NCI-H2227 (cell line): ENCODE results near the gene NME4.
A peak's percentile ranks its signal among the peaks of the same experiment; 100 is the strongest.
"Not testable (repeated sequence)": the region's sequence is repeated elsewhere in the genome, so short reads cannot be mapped to it uniquely, and the experiment has no call there.

Experiments
- DNase-seq: peaks from one replicate; lab custom pipeline; 2025; ENCODE audit not compliant: unreplicated experiment; lab: John Stamatoyannopoulos, UW

The NME4 gene

GRCh38 chr16:375927-376816, 20.8 kb upstream of the NME4 start:
- no peak for DNase-seq

GRCh38 chr16:376817-377418, 20.1 kb upstream of the NME4 start:
- no peak for DNase-seq

GRCh38 chr16:377419-377951, 19.5 kb upstream of the NME4 start:
- DNase-seq: no peak

- not testable (repeated sequence) for DNase-seq
Measured at GRCh38 chr16:378113-378820, 18.7 kb upstream of the NME4 start.

- DNase-seq: no peak
Measured at GRCh38 chr16:378821-379182, 18.2 kb upstream of the NME4 start.

GRCh38 chr16:379183-379960, 17.6 kb upstream of the NME4 start:
- DNase-seq: no peak

GRCh38 chr16:379961-380761, 16.8 kb upstream of the NME4 start:
- DNase-seq: no peak

- DNase-seq: no peak
Measured at GRCh38 chr16:380762-381011, 16.3 kb upstream of the NME4 start.

- peak; percentile 73 for DNase-seq
Measured at GRCh38 chr16:381012-381788, 15.8 kb upstream of the NME4 start.

- peak; percentile 84 for DNase-seq
Measured at GRCh38 chr16:381789-382717, 14.9 kb upstream of the NME4 start, which contains the start of gene PGAP6. PGAP6 (minus strand) TSS chr16:381978; CDS start chr16:381821, 157 bp downstream.

GRCh38 chr16:383326-384051, 13.5 kb upstream of the NME4 start:
- DNase-seq: peak; percentile 37

GRCh38 chr16:386641-387156, 10.3 kb upstream of the NME4 start:
- DNase-seq: no peak

- not testable (repeated sequence) for DNase-seq
Measured at GRCh38 chr16:387761-388666, 9.0 kb upstream of the NME4 start.

GRCh38 chr16:389352-389751, 7.6 kb upstream of the NME4 start:
- DNase-seq: no peak

- peak; percentile 59 for DNase-seq
Measured at GRCh38 chr16:391885-392335, 5.1 kb upstream of the NME4 start.

- no peak for DNase-seq
Measured at GRCh38 chr16:392450-393030, 4.5 kb upstream of the NME4 start.
